Breast epithelium (tissue), 3 donors: ENCODE data around the gene CLCN2.

Experiments used
- CTCF ChIP-seq, 3 donors: fragments of 450-650 bp; IDR thresholded peaks; one replicate each; pipeline ENCODE4 v1.5.1; 2016 to 2017; ENCODE audit warnings: antibody characterized with exemption in 3 of 3, mild to moderate bottlenecking in 3 of 3, moderate library complexity in 3 of 3
- POLR2A ChIP-seq: fragments of 450-650 bp; IDR thresholded peaks from one replicate; pipeline ENCODE4 v1.6.1; 2016; ENCODE audit warnings: antibody characterized with exemption, mild to moderate bottlenecking, moderate library complexity
- POLR2AphosphoS5 ChIP-seq, 3 donors: sonication (generic); formaldehyde crosslinking; IDR thresholded peaks; one replicate each; pipeline ENCODE4 v1.6.1; 2017; ENCODE audit warnings: antibody characterized with exemption in 3 of 3

GRCh38 chr3:184311633-184312032 is 49.8 kb downstream of the CLCN2 start:
- TF ChIP-seq POLR2A = no peak
- no peak for TF ChIP-seq CTCF (IDR thresholded peaks at IDR 0.05)
- TF ChIP-seq POLR2AphosphoS5 (IDR thresholded peaks at IDR 0.05) = no peak
